GM19452 (cell line): ENCODE data around the gene ZG16B.

Source experiments
- ATAC-seq: cut with Tn5 transposase; IDR thresholded peaks from one replicate; pipeline ENCODE4 v1.9.1; 2021; ENCODE audit not compliant: unreplicated experiment

Gene ZG16B

GRCh38 chr16:2804728-2805127 is 25.4 kb upstream of the ZG16B start:
- ATAC-seq, result no peak

- ATAC-seq, result no peak
These were observed 23.8 kb upstream of the ZG16B start for GRCh38 chr16:2806286-2806685.

DNA sequence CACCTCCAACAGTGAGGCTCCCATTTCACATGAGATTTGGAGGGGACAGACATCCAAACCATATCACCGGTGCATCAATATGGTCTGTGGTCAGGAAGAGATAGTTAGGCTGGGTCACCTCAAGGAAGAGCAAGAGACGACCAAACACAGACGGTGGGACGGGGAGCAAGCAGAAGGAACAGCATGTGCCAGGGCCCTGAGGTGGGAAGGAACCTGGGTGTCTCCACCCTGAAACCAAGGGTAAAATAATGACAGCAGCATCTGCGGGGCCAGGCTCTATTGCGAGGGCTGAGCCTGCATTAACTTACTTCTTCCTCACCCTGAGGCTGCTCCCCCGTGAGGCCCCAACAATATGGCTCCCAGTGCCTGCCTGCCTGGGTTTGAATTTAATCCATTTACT is 21.9 kb upstream of the ZG16B start:
- ATAC-seq, result no peak

- ATAC-seq, result no peak
These were observed 20.8 kb upstream of the ZG16B start for GRCh38 chr16:2809149-2809760.

- ATAC-seq, result no peak
These were observed 19.5 kb upstream of the ZG16B start for GRCh38 chr16:2810651-2811050.

DNA sequence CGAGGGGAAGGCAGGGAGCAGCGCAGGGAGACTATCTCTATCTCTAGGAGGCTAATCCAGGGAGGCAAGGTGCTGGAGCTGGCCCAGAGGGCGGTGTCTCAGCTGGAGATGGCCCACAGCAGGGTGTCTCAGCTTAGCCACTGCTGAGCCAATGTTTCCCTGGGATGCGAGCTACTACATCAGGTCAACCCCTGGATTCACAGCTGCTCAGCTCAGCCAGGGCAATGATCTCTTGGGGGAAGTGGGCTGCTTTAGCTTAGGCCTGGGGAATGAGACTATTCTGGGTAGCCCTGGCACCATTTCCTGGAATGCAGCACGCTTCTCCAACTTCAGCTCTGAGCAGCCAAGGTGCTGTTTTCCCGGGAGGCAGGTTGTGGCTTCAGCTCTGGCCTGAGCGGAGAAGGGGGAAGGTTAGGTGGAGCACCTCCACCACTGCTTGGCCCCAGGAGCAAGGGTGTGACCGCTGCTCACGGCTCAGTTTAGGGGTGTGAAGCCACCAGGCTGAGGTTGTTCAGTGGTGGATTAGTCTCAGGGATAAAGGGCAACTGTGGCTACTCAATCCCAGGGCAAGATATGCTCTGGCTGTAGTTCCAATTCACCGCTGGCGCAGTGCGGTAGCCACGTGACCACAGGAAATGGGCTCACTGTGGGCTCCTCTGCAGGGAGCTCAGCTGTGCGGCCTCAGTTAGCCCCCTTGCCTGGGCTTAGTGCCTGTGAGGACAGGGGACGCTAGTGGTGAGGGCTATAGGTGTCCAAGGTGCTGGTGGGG is 18.2 kb upstream of the ZG16B start:
- ATAC-seq, result no peak

GRCh38 chr16:2813771-2814221 is 16.3 kb upstream of the ZG16B start:
- ATAC-seq, result no peak

DNA sequence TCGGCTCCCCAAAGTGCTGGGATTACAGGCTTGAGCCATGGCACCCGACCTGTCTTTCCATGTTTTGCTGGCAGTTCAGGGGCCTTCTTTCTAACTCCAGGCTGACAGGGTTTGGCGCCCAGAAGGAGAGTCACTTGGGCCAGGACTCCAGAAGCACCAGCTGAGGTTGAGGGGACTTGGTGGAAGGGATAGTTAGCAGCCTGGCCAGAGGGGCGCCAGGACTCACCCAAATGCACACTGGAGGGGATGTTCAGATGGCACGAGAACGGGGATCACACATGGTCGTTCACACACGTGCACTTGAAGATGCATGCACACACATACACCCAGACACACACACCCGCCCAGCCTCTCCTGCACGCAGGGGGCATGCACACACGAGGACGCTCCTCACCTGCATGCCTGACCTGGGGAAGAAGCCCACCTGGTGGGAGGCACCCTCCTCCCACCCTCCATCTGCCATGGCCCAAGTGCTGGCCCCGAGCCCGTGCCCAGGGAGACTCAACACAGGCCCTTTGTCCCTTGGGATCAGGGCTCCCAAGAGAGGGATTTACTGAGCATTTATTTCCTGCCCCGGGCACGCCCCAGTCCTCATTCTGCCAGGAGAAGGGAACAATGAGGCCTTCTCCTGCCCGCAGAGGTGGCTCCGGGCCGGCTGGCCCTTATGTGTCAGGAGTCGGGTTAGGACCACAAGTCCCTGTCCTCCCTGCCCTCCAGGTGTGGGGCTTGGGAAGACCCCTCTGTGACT is 15.4 kb upstream of the ZG16B start:
- no peak for ATAC-seq

GRCh38 chr16:2815299-2815771 is 14.8 kb upstream of the ZG16B start:
- ATAC-seq, result no peak

- ATAC-seq, result no peak
These were observed 13.3 kb upstream of the ZG16B start, which contains the start of gene PRSS21 for GRCh38 chr16:2816751-2817339. PRSS21 (plus strand) TSS chr16:2817237; CDS start chr16:2817269, 32 bp downstream.

- ATAC-seq, result no peak
These were observed 12.5 kb upstream of the ZG16B start for GRCh38 chr16:2817340-2818271.

DNA sequence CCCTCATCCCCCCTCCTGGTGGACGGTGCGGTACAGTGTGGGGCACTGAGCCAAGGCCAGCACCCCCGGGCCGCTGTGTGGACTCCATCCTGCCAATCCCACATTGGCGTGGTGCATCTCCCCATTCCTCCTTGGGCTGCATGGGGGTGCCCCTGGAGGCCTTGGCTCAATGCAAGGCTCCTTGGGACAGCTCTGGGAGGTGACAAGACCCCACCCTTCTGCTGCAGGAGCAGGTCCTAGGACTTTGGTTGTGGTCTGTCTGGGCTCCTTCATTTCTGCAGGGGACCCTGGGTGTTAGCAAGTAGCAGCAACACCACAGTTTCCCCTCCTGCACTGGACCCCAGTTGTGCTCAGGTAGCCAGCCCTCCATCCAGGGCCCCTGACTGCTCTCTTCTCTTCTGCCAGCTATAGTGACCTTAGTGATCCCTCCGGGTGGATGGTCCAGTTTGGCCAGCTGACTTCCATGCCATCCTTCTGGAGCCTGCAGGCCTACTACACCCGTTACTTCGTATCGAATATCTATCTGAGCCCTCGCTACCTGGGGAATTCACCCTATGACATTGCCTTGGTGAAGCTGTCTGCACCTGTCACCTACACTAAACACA is 11.7 kb upstream of the ZG16B start:
- no peak for ATAC-seq

GRCh38 chr16:2819179-2819938 is 10.7 kb upstream of the ZG16B start:
- ATAC-seq, result no peak

GRCh38 chr16:2819939-2820835 is 9.9 kb upstream of the ZG16B start:
- ATAC-seq, result no peak

DNA sequence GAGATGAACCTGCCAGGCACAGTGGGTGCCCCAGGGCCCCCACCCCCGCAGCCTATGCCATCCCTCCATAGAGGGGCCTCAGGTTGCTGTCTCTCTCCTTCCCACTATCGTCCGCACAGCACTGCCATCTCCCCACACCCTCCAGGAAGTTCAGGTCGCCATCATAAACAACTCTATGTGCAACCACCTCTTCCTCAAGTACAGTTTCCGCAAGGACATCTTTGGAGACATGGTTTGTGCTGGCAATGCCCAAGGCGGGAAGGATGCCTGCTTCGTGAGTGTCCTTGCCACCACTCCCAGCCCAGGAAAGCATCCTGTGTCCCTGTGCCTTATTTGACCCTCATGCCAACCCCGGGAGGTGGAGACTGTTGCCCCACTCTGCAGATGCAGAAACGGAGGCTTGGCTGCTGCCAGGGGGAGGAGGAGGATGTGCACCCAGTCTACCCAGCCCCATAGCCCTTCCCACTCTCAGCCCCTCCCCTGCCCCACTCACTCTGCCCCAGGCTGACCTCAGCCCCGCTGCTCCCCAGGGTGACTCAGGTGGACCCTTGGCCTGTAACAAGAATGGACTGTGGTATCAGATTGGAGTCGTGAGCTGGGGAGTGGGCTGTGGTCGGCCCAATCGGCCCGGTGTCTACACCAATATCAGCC is 9.1 kb upstream of the ZG16B start:
- no peak for ATAC-seq

GRCh38 chr16:2821487-2822157 is 8.5 kb upstream of the ZG16B start:
- no peak for ATAC-seq

GRCh38 chr16:2822158-2822495 is 8.0 kb upstream of the ZG16B start:
- no peak for ATAC-seq
